Measurements from ENCODE around the gene PLCH2.
A peak's percentile ranks its signal among the peaks of the same experiment; 100 is the strongest.

PLCH2 gene

GRCh38 chr1:2492091-2492490, 16.0 kb downstream of the PLCH2 start:
- H3K9me3 Mint-ChIP-seq = peaks cover 8 to 23% of the 10 kb centered on the region in 2 donors
- H3K27me3 Mint-ChIP-seq = no peaks in the 10 kb centered on the region
- ATAC-seq = no peak
- H3K27ac Mint-ChIP-seq = no peak overlapping the region
- H3K4me3 Mint-ChIP-seq = no peak overlapping the region
- DNase-seq = no peak
- peaks cover 53% of the 10 kb centered on the region for H3K4me1 Mint-ChIP-seq

GRCh38 chr1:2493218-2493617, 17.1 kb downstream of the PLCH2 start:
- H3K9me3 Mint-ChIP-seq = peaks cover 8 to 13% of the 10 kb centered on the region in 2 donors
- peak overlapping the region in 1 of 2 donors; percentile 47 for H3K4me3 Mint-ChIP-seq
- no peak for ATAC-seq
- peak overlapping the region in 1 of 2 donors; percentile 49 for H3K27ac Mint-ChIP-seq
- H3K4me1 Mint-ChIP-seq = peaks cover 53% of the 10 kb centered on the region
- H3K27me3 Mint-ChIP-seq = no peaks in the 10 kb centered on the region
- no peak for DNase-seq

GRCh38 chr1:2493691-2494322, 17.7 kb downstream of the PLCH2 start:
- H3K27ac Mint-ChIP-seq = peak overlapping the region; percentile 4 to 49
- ATAC-seq = no peak
- peaks cover 53% of the 10 kb centered on the region for H3K4me1 Mint-ChIP-seq
- peak overlapping the region in 1 of 2 donors; percentile 47 for H3K4me3 Mint-ChIP-seq
- peaks cover 3 to 7% of the 10 kb centered on the region in 2 donors for H3K9me3 Mint-ChIP-seq
- no peaks in the 10 kb centered on the region for H3K27me3 Mint-ChIP-seq
- DNase-seq = no peak

GRCh38 chr1:2494323-2494693, 18.2 kb downstream of the PLCH2 start:
- ATAC-seq = no peak
- no peak for DNase-seq
- Mint-ChIP-seq H3K4me3 (no peak overlapping the region), H3K27me3 (no peaks in the 10 kb centered on the region), H3K9me3 (peaks cover 0 to 2% of the 10 kb centered on the region in 2 donors), H3K4me1 (peaks cover 58% of the 10 kb centered on the region), H3K27ac (peak overlapping the region in 1 of 2 donors; percentile 4)

GRCh38 chr1:2495026-2495425, 18.9 kb downstream of the PLCH2 start:
- Mint-ChIP-seq H3K4me3 (no peak overlapping the region), H3K9me3 (no peaks in the 10 kb centered on the region), H3K27ac (no peak overlapping the region), H3K27me3 (no peaks in the 10 kb centered on the region), H3K4me1 (peaks cover 65% of the 10 kb centered on the region)
- ATAC-seq (no peak), DNase-seq (no peak)

GRCh38 chr1:2495546-2495945, 19.5 kb downstream of the PLCH2 start:
- Mint-ChIP-seq H3K27me3 (no peaks in the 10 kb centered on the region), H3K27ac (no peak overlapping the region), H3K4me3 (no peak overlapping the region), H3K9me3 (no peaks in the 10 kb centered on the region), H3K4me1 (peaks cover 70% of the 10 kb centered on the region)
- DNase-seq = no peak
- ATAC-seq = peak; percentile 24

- DNase-seq = no peak
- no peaks in the 10 kb centered on the region for H3K9me3 Mint-ChIP-seq
- no peaks in the 10 kb centered on the region for H3K27me3 Mint-ChIP-seq
- H3K27ac Mint-ChIP-seq = peak overlapping the region; percentile 10 to 43
- H3K4me3 Mint-ChIP-seq = no peak overlapping the region
- ATAC-seq = peak; percentile 17
- peaks cover 75% of the 10 kb centered on the region for H3K4me1 Mint-ChIP-seq
Measured at GRCh38 chr1:2496087-2496622, 20.1 kb downstream of the PLCH2 start.

GRCh38 chr1:2496746-2497145, 20.7 kb downstream of the PLCH2 start:
- Mint-ChIP-seq H3K27ac (no peak overlapping the region), H3K4me3 (no peak overlapping the region), H3K9me3 (no peaks in the 10 kb centered on the region), H3K4me1 (peaks cover 72% of the 10 kb centered on the region), H3K27me3 (no peaks in the 10 kb centered on the region)
- DNase-seq (no peak), ATAC-seq (no peak)

- Mint-ChIP-seq H3K27me3 (no peaks in the 10 kb centered on the region), H3K4me1 (peaks cover 60% of the 10 kb centered on the region), H3K4me3 (no peak overlapping the region), H3K27ac (peak overlapping the region in 1 of 2 donors; percentile 57), H3K9me3 (no peaks in the 10 kb centered on the region)
- DNase-seq (no peak), ATAC-seq (no peak)
Measured at GRCh38 chr1:2497891-2498290, 21.8 kb downstream of the PLCH2 start.

GRCh38 chr1:2498648-2499047, 22.6 kb downstream of the PLCH2 start:
- peak; percentile 7 for ATAC-seq
- Mint-ChIP-seq H3K9me3 (no peaks in the 10 kb centered on the region), H3K27me3 (no peaks in the 10 kb centered on the region), H3K4me3 (no peak overlapping the region), H3K4me1 (peaks cover 53% of the 10 kb centered on the region), H3K27ac (no peak overlapping the region)
- DNase-seq = no peak

- DNase-seq = no peak
- Mint-ChIP-seq H3K27ac (peak overlapping the region in 1 of 2 donors; percentile 80), H3K9me3 (no peaks in the 10 kb centered on the region), H3K27me3 (no peaks in the 10 kb centered on the region), H3K4me1 (peaks cover 49% of the 10 kb centered on the region), H3K4me3 (no peak overlapping the region)
- no peak for ATAC-seq
Measured at GRCh38 chr1:2499260-2499659, 23.2 kb downstream of the PLCH2 start.

GRCh38 chr1:2499986-2500596, 24.0 kb downstream of the PLCH2 start:
- peaks cover 44% of the 10 kb centered on the region for H3K4me1 Mint-ChIP-seq
- H3K9me3 Mint-ChIP-seq = no peaks in the 10 kb centered on the region
- peak; percentile 31 for ATAC-seq

GRCh38 chr1:2501041-2501819, 25.1 kb downstream of the PLCH2 start:
- Mint-ChIP-seq H3K9me3 (no peaks in the 10 kb centered on the region), H3K4me3 (no peak overlapping the region), H3K4me1 (peaks cover 42% of the 10 kb centered on the region), H3K27ac (peak overlapping the region; percentile 46 to 63), H3K27me3 (no peaks in the 10 kb centered on the region)
- DNase-seq = no peak
- ATAC-seq = no peak

More at GRCh38 chr1:2499986-2500596, 24.0 kb downstream of the PLCH2 start:
- DNase-seq = peak in 1 of 2 donors; percentile 38
- Mint-ChIP-seq H3K27me3 (no peaks in the 10 kb centered on the region), H3K4me3 (peak overlapping the region; percentile 46 to 54), H3K27ac (peak overlapping the region; percentile 89 to 92)

GRCh38 chr1:2501820-2502119, 25.7 kb downstream of the PLCH2 start:
- no peaks in the 10 kb centered on the region for H3K27me3 Mint-ChIP-seq
- H3K4me3 Mint-ChIP-seq = no peak overlapping the region
- no peaks in the 10 kb centered on the region for H3K9me3 Mint-ChIP-seq
- H3K4me1 Mint-ChIP-seq = peaks cover 36% of the 10 kb centered on the region
- no peak for DNase-seq
- peak overlapping the region in 1 of 2 donors; percentile 63 for H3K27ac Mint-ChIP-seq
- ATAC-seq = no peak

GRCh38 chr1:2502210-2502609, 26.1 kb downstream of the PLCH2 start:
- Mint-ChIP-seq H3K4me1 (peaks cover 35% of the 10 kb centered on the region), H3K9me3 (no peaks in the 10 kb centered on the region), H3K4me3 (no peak overlapping the region), H3K27me3 (no peaks in the 10 kb centered on the region), H3K27ac (no peak overlapping the region)
- DNase-seq = no peak
- ATAC-seq = no peak
